ENCODE measurements around the gene CCDC182. TPM values are rescaled to one million over a fixed set of nuclear protein-coding genes. Genes with fewer than 3 reads are reported as not detected.

The CCDC182 gene
- total and polyA plus RNA-seq, 2 experiments from 2014 or later: not detected

DNA sequence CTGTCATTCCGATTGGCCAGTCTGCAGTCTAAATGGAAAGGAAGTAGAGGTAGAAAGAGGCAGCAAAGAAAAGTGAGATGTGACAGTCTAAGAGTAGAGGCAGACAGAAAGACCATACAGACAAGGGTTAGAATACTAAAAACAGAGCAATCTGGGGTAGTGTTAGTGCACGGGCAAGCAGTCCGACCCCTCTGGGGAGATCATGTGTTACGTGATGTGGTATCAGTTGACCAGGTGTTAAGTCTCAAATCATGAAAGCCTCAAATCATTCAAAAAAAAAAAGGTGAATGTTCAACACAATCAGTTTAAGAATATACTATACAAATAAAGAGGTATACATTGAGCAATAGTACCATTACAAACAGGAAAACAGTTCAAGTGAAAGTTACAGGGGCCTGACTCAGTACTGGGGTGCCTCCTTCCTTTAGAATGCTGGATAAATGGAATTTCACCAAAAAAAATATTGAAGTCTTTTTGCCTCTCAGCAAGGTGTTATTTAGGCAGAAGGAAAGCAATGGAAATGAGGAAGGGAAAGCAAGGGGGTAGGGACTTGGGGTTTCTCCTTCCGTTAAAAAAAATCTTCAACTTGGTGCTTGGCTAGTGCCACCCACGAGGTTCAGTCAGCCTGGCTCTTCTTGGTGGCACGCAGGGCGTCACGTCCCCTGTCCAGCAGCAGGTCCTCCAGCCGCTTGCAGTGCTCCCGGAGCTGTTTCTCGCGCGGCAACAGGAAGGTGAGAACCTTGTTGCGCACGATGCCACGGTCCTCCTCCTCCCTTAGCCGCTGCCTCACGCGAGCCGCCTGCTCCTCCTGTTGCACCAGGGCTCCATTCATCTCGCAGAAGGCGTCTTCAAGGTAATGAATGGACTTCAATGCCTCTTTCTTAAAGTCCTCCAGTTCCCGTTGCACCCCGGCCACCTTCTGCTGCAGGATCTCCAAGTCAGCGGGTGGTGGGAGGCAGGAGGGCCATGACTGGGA lies 616 bp downstream of the CCDC182 start:
- Mint-ChIP-seq H3K4me1 (no peaks in the 10 kb centered on the region), H3K4me3 (no peak overlapping the region), H3K27me3 (ENCODE audit: insufficient read depth, low read depth, poor library complexity) (no peaks in the 10 kb centered on the region), H3K27ac (no peak overlapping the region), H3K9me3 (no peaks in the 10 kb centered on the region), H3K36me3 (ENCODE audit: low read depth) (no peaks in the 10 kb centered on the region)
- no peak overlapping the region for H2AFZ ChIP-seq
- H3K27ac ChIP-seq (ENCODE audit: low read depth): no peak overlapping the region
- TF ChIP-seq, protein P1, sequence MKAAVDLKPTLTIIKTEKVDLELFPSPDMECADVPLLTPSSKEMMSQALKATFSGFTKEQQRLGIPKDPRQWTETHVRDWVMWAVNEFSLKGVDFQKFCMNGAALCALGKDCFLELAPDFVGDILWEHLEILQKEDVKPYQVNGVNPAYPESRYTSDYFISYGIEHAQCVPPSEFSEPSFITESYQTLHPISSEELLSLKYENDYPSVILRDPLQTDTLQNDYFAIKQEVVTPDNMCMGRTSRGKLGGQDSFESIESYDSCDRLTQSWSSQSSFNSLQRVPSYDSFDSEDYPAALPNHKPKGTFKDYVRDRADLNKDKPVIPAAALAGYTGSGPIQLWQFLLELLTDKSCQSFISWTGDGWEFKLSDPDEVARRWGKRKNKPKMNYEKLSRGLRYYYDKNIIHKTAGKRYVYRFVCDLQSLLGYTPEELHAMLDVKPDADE (IDR thresholded peaks at IDR 0.05): no peak
- TF ChIP-seq, protein P2, sequence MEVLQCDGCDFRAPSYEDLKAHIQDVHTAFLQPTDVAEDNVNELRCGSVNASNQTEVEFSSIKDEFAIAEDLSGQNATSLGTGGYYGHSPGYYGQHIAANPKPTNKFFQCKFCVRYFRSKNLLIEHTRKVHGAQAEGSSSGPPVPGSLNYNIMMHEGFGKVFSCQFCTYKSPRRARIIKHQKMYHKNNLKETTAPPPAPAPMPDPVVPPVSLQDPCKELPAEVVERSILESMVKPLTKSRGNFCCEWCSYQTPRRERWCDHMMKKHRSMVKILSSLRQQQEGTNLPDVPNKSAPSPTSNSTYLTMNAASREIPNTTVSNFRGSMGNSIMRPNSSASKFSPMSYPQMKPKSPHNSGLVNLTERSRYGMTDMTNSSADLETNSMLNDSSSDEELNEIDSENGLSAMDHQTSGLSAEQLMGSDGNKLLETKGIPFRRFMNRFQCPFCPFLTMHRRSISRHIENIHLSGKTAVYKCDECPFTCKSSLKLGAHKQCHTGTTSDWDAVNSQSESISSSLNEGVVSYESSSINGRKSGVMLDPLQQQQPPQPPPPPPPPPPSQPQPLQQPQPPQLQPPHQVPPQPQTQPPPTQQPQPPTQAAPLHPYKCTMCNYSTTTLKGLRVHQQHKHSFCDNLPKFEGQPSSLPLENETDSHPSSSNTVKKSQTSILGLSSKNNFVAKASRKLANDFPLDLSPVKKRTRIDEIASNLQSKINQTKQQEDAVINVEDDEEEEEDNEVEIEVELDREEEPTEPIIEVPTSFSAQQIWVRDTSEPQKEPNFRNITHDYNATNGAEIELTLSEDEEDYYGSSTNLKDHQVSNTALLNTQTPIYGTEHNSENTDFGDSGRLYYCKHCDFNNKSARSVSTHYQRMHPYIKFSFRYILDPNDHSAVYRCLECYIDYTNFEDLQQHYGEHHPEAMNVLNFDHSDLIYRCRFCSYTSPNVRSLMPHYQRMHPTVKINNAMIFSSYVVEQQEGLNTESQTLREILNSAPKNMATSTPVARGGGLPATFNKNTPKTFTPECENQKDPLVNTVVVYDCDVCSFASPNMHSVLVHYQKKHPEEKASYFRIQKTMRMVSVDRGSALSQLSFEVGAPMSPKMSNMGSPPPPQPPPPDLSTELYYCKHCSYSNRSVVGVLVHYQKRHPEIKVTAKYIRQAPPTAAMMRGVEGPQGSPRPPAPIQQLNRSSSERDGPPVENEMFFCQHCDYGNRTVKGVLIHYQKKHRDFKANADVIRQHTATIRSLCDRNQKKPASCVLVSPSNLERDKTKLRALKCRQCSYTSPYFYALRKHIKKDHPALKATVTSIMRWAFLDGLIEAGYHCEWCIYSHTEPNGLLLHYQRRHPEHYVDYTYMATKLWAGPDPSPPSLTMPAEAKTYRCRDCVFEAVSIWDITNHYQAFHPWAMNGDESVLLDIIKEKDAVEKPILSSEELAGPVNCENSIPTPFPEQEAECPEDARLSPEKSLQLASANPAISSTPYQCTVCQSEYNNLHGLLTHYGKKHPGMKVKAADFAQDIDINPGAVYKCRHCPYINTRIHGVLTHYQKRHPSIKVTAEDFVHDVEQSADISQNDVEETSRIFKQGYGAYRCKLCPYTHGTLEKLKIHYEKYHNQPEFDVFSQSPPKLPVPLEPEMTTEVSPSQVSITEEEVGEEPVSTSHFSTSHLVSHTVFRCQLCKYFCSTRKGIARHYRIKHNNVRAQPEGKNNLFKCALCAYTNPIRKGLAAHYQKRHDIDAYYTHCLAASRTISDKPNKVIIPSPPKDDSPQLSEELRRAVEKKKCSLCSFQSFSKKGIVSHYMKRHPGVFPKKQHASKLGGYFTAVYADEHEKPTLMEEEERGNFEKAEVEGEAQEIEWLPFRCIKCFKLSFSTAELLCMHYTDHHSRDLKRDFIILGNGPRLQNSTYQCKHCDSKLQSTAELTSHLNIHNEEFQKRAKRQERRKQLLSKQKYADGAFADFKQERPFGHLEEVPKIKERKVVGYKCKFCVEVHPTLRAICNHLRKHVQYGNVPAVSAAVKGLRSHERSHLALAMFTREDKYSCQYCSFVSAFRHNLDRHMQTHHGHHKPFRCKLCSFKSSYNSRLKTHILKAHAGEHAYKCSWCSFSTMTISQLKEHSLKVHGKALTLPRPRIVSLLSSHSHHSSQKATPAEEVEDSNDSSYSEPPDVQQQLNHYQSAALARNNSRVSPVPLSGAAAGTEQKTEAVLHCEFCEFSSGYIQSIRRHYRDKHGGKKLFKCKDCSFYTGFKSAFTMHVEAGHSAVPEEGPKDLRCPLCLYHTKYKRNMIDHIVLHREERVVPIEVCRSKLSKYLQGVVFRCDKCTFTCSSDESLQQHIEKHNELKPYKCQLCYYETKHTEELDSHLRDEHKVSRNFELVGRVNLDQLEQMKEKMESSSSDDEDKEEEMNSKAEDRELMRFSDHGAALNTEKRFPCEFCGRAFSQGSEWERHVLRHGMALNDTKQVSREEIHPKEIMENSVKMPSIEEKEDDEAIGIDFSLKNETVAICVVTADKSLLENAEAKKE (CRISPR knock-in tag; IDR thresholded peaks at IDR 0.05): no peak
- TF ChIP-seq JUNB (IDR thresholded peaks at IDR 0.05; ENCODE audit: unreplicated experiment) (no peak), NANOG (IDR thresholded peaks at IDR 0.05; ENCODE audit: borderline replicate concordance) (no peak), EZH2phosphoT487 (IDR thresholded peaks at IDR 0.05; ENCODE audit: unreplicated experiment) (no peak)
- no peak for DNase-seq (ENCODE audit: low spot score)
- H3K9me2 ChIP-seq (ENCODE audit: insufficient read depth): no peaks in the 10 kb centered on the region
- no peak for ATAC-seq
- H3K79me2 ChIP-seq (replicated peaks; ENCODE audit: insufficient read depth): no peaks in the 10 kb centered on the region
- no peak overlapping the region for H3K4me2 ChIP-seq
- H3K4me1 ChIP-seq (ENCODE audit: insufficient read depth): no peaks in the 10 kb centered on the region
- no peaks in the 10 kb centered on the region for H4K20me1 ChIP-seq (replicated peaks; ENCODE audit: insufficient read depth)
- no peaks in the 10 kb centered on the region for H3K36me3 ChIP-seq (ENCODE audit: insufficient read depth)
- no peaks in the 10 kb centered on the region for H3K27me3 ChIP-seq (ENCODE audit: insufficient read depth)
- no peak overlapping the region for H3K4me3 ChIP-seq
- no peaks in the 10 kb centered on the region for H3F3A ChIP-seq (replicated peaks; ENCODE audit: low read depth)
